Liver (tissue), 9 donors: ENCODE measurements around the gene BIRC5. TPM values are rescaled to one million over a fixed set of nuclear protein-coding genes. Genes with fewer than 3 reads are reported as not detected.

Experiments used
- DNase-seq: peaks from one replicate; pipeline ENCODE4 v3.0.0-alpha.2; 2017; ENCODE audit warnings: low spot score
- H3K27ac ChIP-seq, 2 donors: one replicate each; pipeline ENCODE4 v1.7.0; 2013; ENCODE audit warnings: inconsistent platforms in 2 of 2, low read length in 2 of 2, control low read depth in 1 of 2, low read depth in 1 of 2, mild to moderate bottlenecking in 1 of 2
- H3K27me3 ChIP-seq, 4 donors: one replicate each; pipeline versions ENCODE4 v1.6.1 to v1.7.0; 2013; ENCODE audit warnings: low read length in 3 of 4, inconsistent platforms in 1 of 4, mild to moderate bottlenecking in 1 of 4, moderate library complexity in 1 of 4; ENCODE audit not compliant: control insufficient read depth in 4 of 4, insufficient read depth in 4 of 4
- H3K36me3 ChIP-seq, 4 donors: one replicate each; pipeline versions ENCODE4 v1.6.1 to v1.7.0; 2013; ENCODE audit warnings: low read length in 3 of 4, mild to moderate bottlenecking in 3 of 4, low read depth in 1 of 4, moderate library complexity in 1 of 4; ENCODE audit not compliant: control insufficient read depth in 4 of 4, insufficient read depth in 3 of 4
- H3K4me1 ChIP-seq, 4 donors: one replicate each; pipeline versions ENCODE4 v1.6.1 to v1.7.0; 2013; ENCODE audit warnings: low read length in 3 of 4, mild to moderate bottlenecking in 3 of 4, moderate library complexity in 1 of 4; ENCODE audit not compliant: control insufficient read depth in 4 of 4, insufficient read depth in 4 of 4
- H3K4me3 ChIP-seq, 3 donors: one replicate each; pipeline versions ENCODE4 v1.6.1 to v1.7.0; 2013; ENCODE audit warnings: low read length in 3 of 3, control low read depth in 1 of 3, low read depth in 1 of 3, mild to moderate bottlenecking in 1 of 3
- H3K9ac ChIP-seq, 2 donors: one replicate each; pipeline ENCODE4 v1.7.0; 2013; ENCODE audit warnings: low read length in 2 of 2, mild to moderate bottlenecking in 2 of 2, moderate library complexity in 2 of 2, control low read depth in 1 of 2, low read depth in 1 of 2
- H3K9me3 ChIP-seq, 4 donors: one replicate each; pipeline versions ENCODE4 v1.6.1 to v1.7.0; 2013; ENCODE audit warnings: low read length in 3 of 4; ENCODE audit not compliant: control insufficient read depth in 4 of 4
- CTCF ChIP-seq: fragments of 150-350 bp; IDR thresholded peaks from 2 replicates; pipeline ENCODE4 v1.5.1; 2017; ENCODE audit warnings: improper control_type of control experiment, low read depth, low read length; ENCODE audit not compliant: missing input control
- EGR1 ChIP-seq, 2 donors: IDR thresholded peaks; 2 replicates each; pipeline ENCODE4 v1.6.1; 2016 to 2018; ENCODE audit warnings: antibody characterized with exemption in 2 of 2, low read depth in 2 of 2
- FOXA1 ChIP-seq: IDR thresholded peaks from 2 replicates; pipeline ENCODE4 v1.6.1; 2016; ENCODE audit warnings: antibody characterized with exemption
- GABPA ChIP-seq, 2 donors: IDR thresholded peaks in 1 of 2; conservative IDR thresholded peaks in 1 of 2; 2 replicates each; pipeline ENCODE4 v1.6.1; 2016; ENCODE audit warnings: antibody characterized with exemption in 2 of 2, mild to moderate bottlenecking in 1 of 2, moderate library complexity in 1 of 2
- HNF4A ChIP-seq, 2 donors: conservative IDR thresholded peaks; 2 replicates each; pipeline ENCODE4 v1.6.1; 2016; ENCODE audit warnings: antibody characterized with exemption in 2 of 2, mild to moderate bottlenecking in 2 of 2
- HNF4G ChIP-seq: IDR thresholded peaks from 2 replicates; pipeline ENCODE4 v1.6.1; 2016; ENCODE audit warnings: antibody characterized with exemption
- NR2F2 ChIP-seq: IDR thresholded peaks from 2 replicates; pipeline ENCODE4 v1.6.1; 2016; ENCODE audit warnings: antibody characterized with exemption
- RAD21 ChIP-seq, 2 donors: IDR thresholded peaks; 2 replicates each; pipeline ENCODE4 v1.6.1; 2016; ENCODE audit warnings: antibody characterized with exemption in 2 of 2, mild to moderate bottlenecking in 2 of 2
- RXRA ChIP-seq, 2 donors: IDR thresholded peaks; 2 replicates each; pipeline ENCODE4 v1.6.1; 2017 to 2018; ENCODE audit warnings: antibody characterized with exemption in 2 of 2, mild to moderate bottlenecking in 1 of 2
- TAF1 ChIP-seq: conservative IDR thresholded peaks from 2 replicates; pipeline ENCODE4 v1.6.1; 2016; ENCODE audit warnings: antibody characterized with exemption, mild to moderate bottlenecking
- ZBTB33 ChIP-seq: IDR thresholded peaks from 2 replicates; pipeline ENCODE4 v1.6.1; 2016; ENCODE audit warnings: antibody characterized with exemption
- WGBS: extraction: QIAGEN DNeasy Blood & Tissue Kit; methylation state at CpG from one replicate; pipeline ENCODE4 v1.1.7; 2013; 5-methylcytosine and 5-hydroxymethylcytosine counted together
- polyA plus RNA-seq, 2 donors: library from polyadenylated mRNA; stranded (reverse) in 1 of 2; unstranded in 1 of 2; fragments of 200-250 nt in 1 of 2; fragments of >200 nt in 1 of 2; fragmentation: Nextera tagmentation in 1 of 2; extraction: Ambion mirVana in 1 of 2; gene quantifications; one replicate each; pipeline versions ENCODE4 v1.2.1 to v1.2.3, GENCODE V29; 2013 to 2015
- total RNA-seq, 2 donors: library from RNA; depleted of rRNA; stranded (reverse); fragments of >200 nt; gene quantifications; one replicate each; pipeline ENCODE4 v1.2.3, GENCODE V29; 2014
- TF ChIP-seq, protein P1 (sequence below): IDR thresholded peaks from 2 replicates; pipeline ENCODE4 v1.6.1; 2016; ENCODE audit warnings: antibody characterized with exemption, mild to moderate bottlenecking
- TF ChIP-seq, protein P2 (sequence below): IDR thresholded peaks from 2 replicates; pipeline ENCODE4 v1.6.1; 2016; ENCODE audit warnings: antibody characterized with exemption
- TF ChIP-seq, protein P3 (sequence below): IDR thresholded peaks from 2 replicates; pipeline ENCODE4 v1.6.1; 2016; ENCODE audit warnings: antibody characterized with exemption
- donor health status: healthy.
- donor health status: healthy.
- donor health status: healthy.
- donor health status: healthy.
- donor health status: healthy.

The BIRC5 gene
- total and polyA plus RNA-seq, 4 donors = 0.42 to 73.2 (median 3.1) TPM

DNA sequence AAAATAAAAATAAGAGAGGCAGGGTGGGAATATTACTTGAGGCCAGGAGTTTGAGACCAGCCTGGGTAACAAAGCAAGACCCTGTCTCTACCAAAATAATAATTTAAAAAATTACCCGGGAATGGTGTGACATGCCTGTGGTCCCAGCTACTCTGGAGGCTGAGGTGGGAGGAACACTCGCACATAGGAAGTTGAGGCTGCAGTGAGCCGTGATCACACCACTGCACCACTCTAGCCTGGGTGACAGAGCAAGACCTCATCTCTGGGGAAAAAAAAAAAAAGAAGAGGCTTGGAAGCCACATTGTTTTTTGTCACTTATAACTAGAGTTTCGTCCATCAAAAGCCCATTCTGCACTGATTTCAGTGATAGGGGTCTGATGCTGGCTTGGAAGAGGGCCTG, 14.1 kb downstream of the BIRC5 start:
- Histone ChIP-seq H3K4me3 (no peak overlapping the region), H3K4me1 (peaks cover 0 to 3% (median 0%) of the 10 kb centered on the region in 4 donors), H3K27ac (no peak overlapping the region), H3K27me3 (peaks cover 0 to 5% (median 4%) of the 10 kb centered on the region in 4 donors), H3K9ac (no peak overlapping the region), H3K9me3 (no peaks in the 10 kb centered on the region), H3K36me3 (no peaks in the 10 kb centered on the region)
- no peak for DNase-seq
- TF ChIP-seq, protein P1, sequence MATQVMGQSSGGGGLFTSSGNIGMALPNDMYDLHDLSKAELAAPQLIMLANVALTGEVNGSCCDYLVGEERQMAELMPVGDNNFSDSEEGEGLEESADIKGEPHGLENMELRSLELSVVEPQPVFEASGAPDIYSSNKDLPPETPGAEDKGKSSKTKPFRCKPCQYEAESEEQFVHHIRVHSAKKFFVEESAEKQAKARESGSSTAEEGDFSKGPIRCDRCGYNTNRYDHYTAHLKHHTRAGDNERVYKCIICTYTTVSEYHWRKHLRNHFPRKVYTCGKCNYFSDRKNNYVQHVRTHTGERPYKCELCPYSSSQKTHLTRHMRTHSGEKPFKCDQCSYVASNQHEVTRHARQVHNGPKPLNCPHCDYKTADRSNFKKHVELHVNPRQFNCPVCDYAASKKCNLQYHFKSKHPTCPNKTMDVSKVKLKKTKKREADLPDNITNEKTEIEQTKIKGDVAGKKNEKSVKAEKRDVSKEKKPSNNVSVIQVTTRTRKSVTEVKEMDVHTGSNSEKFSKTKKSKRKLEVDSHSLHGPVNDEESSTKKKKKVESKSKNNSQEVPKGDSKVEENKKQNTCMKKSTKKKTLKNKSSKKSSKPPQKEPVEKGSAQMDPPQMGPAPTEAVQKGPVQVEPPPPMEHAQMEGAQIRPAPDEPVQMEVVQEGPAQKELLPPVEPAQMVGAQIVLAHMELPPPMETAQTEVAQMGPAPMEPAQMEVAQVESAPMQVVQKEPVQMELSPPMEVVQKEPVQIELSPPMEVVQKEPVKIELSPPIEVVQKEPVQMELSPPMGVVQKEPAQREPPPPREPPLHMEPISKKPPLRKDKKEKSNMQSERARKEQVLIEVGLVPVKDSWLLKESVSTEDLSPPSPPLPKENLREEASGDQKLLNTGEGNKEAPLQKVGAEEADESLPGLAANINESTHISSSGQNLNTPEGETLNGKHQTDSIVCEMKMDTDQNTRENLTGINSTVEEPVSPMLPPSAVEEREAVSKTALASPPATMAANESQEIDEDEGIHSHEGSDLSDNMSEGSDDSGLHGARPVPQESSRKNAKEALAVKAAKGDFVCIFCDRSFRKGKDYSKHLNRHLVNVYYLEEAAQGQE = no peak
- TF ChIP-seq TAF1 (no peak), RAD21 (IDR thresholded peaks at IDR 0.05) (no peak), ZBTB33 (no peak)
- TF ChIP-seq, protein P2, sequence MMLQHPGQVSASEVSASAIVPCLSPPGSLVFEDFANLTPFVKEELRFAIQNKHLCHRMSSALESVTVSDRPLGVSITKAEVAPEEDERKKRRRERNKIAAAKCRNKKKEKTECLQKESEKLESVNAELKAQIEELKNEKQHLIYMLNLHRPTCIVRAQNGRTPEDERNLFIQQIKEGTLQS = no peak
- 85% methylated on average over 4 of the region's 4 CpGs for WGBS

GRCh38 chr17:78230252-78230962, 16.4 kb downstream of the BIRC5 start:
- WGBS = 50% methylated on average over 13 of the region's 13 CpGs
- DNase-seq = no peak
- H3K4me1 ChIP-seq = peaks cover 0 to 3% (median 0%) of the 10 kb centered on the region in 4 donors
- H3K9ac ChIP-seq = no peak overlapping the region
- no peak overlapping the region for H3K4me3 ChIP-seq
- H3K9me3 ChIP-seq = no peaks in the 10 kb centered on the region
- H3K36me3 ChIP-seq = no peaks in the 10 kb centered on the region
- H3K27ac ChIP-seq = no peak overlapping the region
- TF ChIP-seq HNF4G (no peak), NR2F2 (no peak), EGR1 (IDR thresholded peaks at IDR 0.05; ENCODE audit: low read depth in 2 of 2) (no peak), FOXA1 (no peak), TAF1 (no peak), GABPA (IDR thresholded peaks at IDR 0.05 in 1 of 2, conservative IDR thresholded peaks at IDR 0.05 in 1 of 2) (no peak), ZBTB33 (no peak), HNF4A (conservative IDR thresholded peaks at IDR 0.05) (no peak), RXRA (IDR thresholded peaks at IDR 0.05) (no peak), CTCF (no peak), RAD21 (IDR thresholded peaks at IDR 0.05) (no peak)
- TF ChIP-seq, protein P1 = no peak
- TF ChIP-seq, protein P3, sequence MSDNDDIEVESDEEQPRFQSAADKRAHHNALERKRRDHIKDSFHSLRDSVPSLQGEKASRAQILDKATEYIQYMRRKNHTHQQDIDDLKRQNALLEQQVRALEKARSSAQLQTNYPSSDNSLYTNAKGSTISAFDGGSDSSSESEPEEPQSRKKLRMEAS = no peak
- H3K27me3 ChIP-seq = peaks cover 0 to 5% (median 4%) of the 10 kb centered on the region in 4 donors
